Ishikawa (cell line): Measurements from ENCODE around the gene SLC25A26.

ENCODE experiments used
- CEBPB ChIP-seq: IDR thresholded peaks from 2 replicates; pipeline ENCODE4 v1.6.1; 2012
- RAD21 ChIP-seq: IDR thresholded peaks from 2 replicates; pipeline ENCODE4 v1.6.1; 2012; ENCODE audit warnings: low read depth
- ZBTB7A ChIP-seq: IDR thresholded peaks from 2 replicates; pipeline ENCODE4 v1.6.1; 2012; ENCODE audit warnings: low read depth

DNA sequence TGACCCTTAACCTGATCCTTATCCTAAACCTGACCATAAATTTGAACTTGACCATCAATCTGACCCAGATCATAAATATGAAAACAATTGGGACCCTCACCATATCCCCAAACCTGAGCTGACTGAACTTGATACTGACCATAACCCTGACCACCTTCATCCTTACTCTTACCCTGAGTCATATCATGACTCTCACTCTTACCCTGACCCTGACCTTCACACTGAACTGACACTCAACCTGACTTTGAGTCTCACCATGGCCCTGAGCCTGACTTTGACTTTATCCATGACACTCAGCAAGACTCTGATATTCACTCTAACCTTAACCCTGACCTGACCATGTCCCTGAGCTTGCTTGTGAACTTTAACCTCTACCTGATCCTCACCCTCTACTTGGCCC, 34.3 kb upstream of the SLC25A26 start:
- TF ChIP-seq ZBTB7A: no peak
- no peak for TF ChIP-seq RAD21
- no peak for TF ChIP-seq CEBPB
